ENCODE data around the gene LHX6.
A peak's percentile ranks its signal among the peaks of the same experiment; 100 is the strongest.

Gene LHX6

GRCh38 chr9:122225312-122226141, 3.2 kb downstream of the LHX6 start:
- Mint-ChIP-seq H3K4me3 (no peak overlapping the region), H3K9me3 (no peaks in the 10 kb centered on the region), H3K36me3 (ENCODE audit: low read depth) (no peaks in the 10 kb centered on the region), H3K27me3 (peaks cover 61% of the 10 kb centered on the region), H3K4me1 (peaks cover 6% of the 10 kb centered on the region), H3K27ac (no peak overlapping the region)
- DNase-seq (no peak), ATAC-seq (no peak)

GRCh38 chr9:122223435-122223834, 5.3 kb downstream of the LHX6 start:
- Mint-ChIP-seq H3K27ac (no peak overlapping the region), H3K9me3 (no peaks in the 10 kb centered on the region), H3K27me3 (peaks cover 82% of the 10 kb centered on the region), H3K4me1 (peaks cover 20% of the 10 kb centered on the region), H3K36me3 (ENCODE audit: low read depth) (no peaks in the 10 kb centered on the region), H3K4me3 (no peak overlapping the region)
- ATAC-seq: no peak
- DNase-seq: no peak

GRCh38 chr9:122222791-122223190, 6.0 kb downstream of the LHX6 start:
- H3K9me3 Mint-ChIP-seq: no peaks in the 10 kb centered on the region
- ATAC-seq: no peak
- H3K27ac Mint-ChIP-seq: no peak overlapping the region
- no peak overlapping the region for H3K4me3 Mint-ChIP-seq
- peaks cover 85% of the 10 kb centered on the region for H3K27me3 Mint-ChIP-seq
- peaks cover 26% of the 10 kb centered on the region for H3K4me1 Mint-ChIP-seq
- no peak for DNase-seq
- no peaks in the 10 kb centered on the region for H3K36me3 Mint-ChIP-seq (ENCODE audit: low read depth)

- H3K4me3 Mint-ChIP-seq: no peak overlapping the region
Measured at GRCh38 chr9:122221183-122221811, 7.5 kb downstream of the LHX6 start.

GRCh38 chr9:122220673-122221182, 8.0 kb downstream of the LHX6 start:
- H3K9me3 Mint-ChIP-seq: no peaks in the 10 kb centered on the region
- H3K27ac Mint-ChIP-seq: no peak overlapping the region
- H3K4me1 Mint-ChIP-seq: peaks cover 20% of the 10 kb centered on the region
- ATAC-seq: no peak
- H3K27me3 Mint-ChIP-seq: peaks cover 84% of the 10 kb centered on the region
- no peaks in the 10 kb centered on the region for H3K36me3 Mint-ChIP-seq (ENCODE audit: low read depth)
- no peak for DNase-seq
- H3K4me3 Mint-ChIP-seq: no peak overlapping the region

More at GRCh38 chr9:122221183-122221811, 7.5 kb downstream of the LHX6 start:
- Mint-ChIP-seq H3K27ac (no peak overlapping the region), H3K27me3 (peaks cover 85% of the 10 kb centered on the region), H3K36me3 (ENCODE audit: low read depth) (no peaks in the 10 kb centered on the region), H3K4me1 (peaks cover 22% of the 10 kb centered on the region), H3K9me3 (no peaks in the 10 kb centered on the region)
- no peak for ATAC-seq
- DNase-seq: no peak

- no peak for DNase-seq
- H3K36me3 Mint-ChIP-seq (ENCODE audit: low read depth): no peaks in the 10 kb centered on the region
- H3K27ac Mint-ChIP-seq: no peak overlapping the region
- H3K9me3 Mint-ChIP-seq: no peaks in the 10 kb centered on the region
- no peak for ATAC-seq
- peaks cover 20% of the 10 kb centered on the region for H3K4me1 Mint-ChIP-seq
- peak overlapping the region; percentile 54 for H3K4me3 Mint-ChIP-seq
- peaks cover 88% of the 10 kb centered on the region for H3K27me3 Mint-ChIP-seq
Measured at GRCh38 chr9:122219856-122220672, 8.7 kb downstream of the LHX6 start.

GRCh38 chr9:122218935-122219855, 9.6 kb downstream of the LHX6 start:
- peaks cover 22% of the 10 kb centered on the region for H3K4me1 Mint-ChIP-seq
- peak overlapping the region; percentile 54 for H3K4me3 Mint-ChIP-seq
- DNase-seq: peak; percentile 10
- H3K36me3 Mint-ChIP-seq (ENCODE audit: low read depth): no peaks in the 10 kb centered on the region
- peaks cover 89% of the 10 kb centered on the region for H3K27me3 Mint-ChIP-seq
- H3K27ac Mint-ChIP-seq: no peak overlapping the region
- ATAC-seq: no peak
- no peaks in the 10 kb centered on the region for H3K9me3 Mint-ChIP-seq

GRCh38 chr9:122218071-122218934, 10.5 kb downstream of the LHX6 start:
- no peak overlapping the region for H3K27ac Mint-ChIP-seq

GRCh38 chr9:122217640-122218039, 11.1 kb downstream of the LHX6 start:
- ATAC-seq (no peak), DNase-seq (no peak)
- Mint-ChIP-seq H3K27ac (no peak overlapping the region), H3K4me1 (peaks cover 28% of the 10 kb centered on the region), H3K27me3 (peaks cover 86% of the 10 kb centered on the region), H3K4me3 (no peak overlapping the region), H3K9me3 (no peaks in the 10 kb centered on the region), H3K36me3 (ENCODE audit: low read depth) (no peaks in the 10 kb centered on the region)

More at GRCh38 chr9:122218071-122218934, 10.5 kb downstream of the LHX6 start:
- no peak overlapping the region for H3K4me3 Mint-ChIP-seq
- no peaks in the 10 kb centered on the region for H3K9me3 Mint-ChIP-seq
- DNase-seq (no peak), ATAC-seq (no peak)
- H3K4me1 Mint-ChIP-seq: peaks cover 24% of the 10 kb centered on the region
- no peaks in the 10 kb centered on the region for H3K36me3 Mint-ChIP-seq (ENCODE audit: low read depth)
- H3K27me3 Mint-ChIP-seq: peaks cover 86% of the 10 kb centered on the region

- no peak for ATAC-seq
- Mint-ChIP-seq H3K27me3 (peaks cover 84% of the 10 kb centered on the region), H3K9me3 (no peaks in the 10 kb centered on the region), H3K27ac (no peak overlapping the region), H3K36me3 (ENCODE audit: low read depth) (no peaks in the 10 kb centered on the region), H3K4me3 (no peak overlapping the region), H3K4me1 (peaks cover 28% of the 10 kb centered on the region)
- DNase-seq: no peak
Measured at GRCh38 chr9:122216798-122217418, 11.8 kb downstream of the LHX6 start.

- H3K4me3 Mint-ChIP-seq: no peak overlapping the region
- no peak for DNase-seq
- H3K36me3 Mint-ChIP-seq (ENCODE audit: low read depth): no peaks in the 10 kb centered on the region
- H3K27ac Mint-ChIP-seq: no peak overlapping the region
- H3K9me3 Mint-ChIP-seq: no peaks in the 10 kb centered on the region
- H3K4me1 Mint-ChIP-seq: peaks cover 28% of the 10 kb centered on the region
- H3K27me3 Mint-ChIP-seq: peaks cover 84% of the 10 kb centered on the region
- ATAC-seq: no peak
Measured at GRCh38 chr9:122216138-122216797, 12.5 kb downstream of the LHX6 start.

GRCh38 chr9:122215663-122216062, 13.1 kb downstream of the LHX6 start:
- Mint-ChIP-seq H3K27me3 (peaks cover 80% of the 10 kb centered on the region), H3K36me3 (ENCODE audit: low read depth) (no peaks in the 10 kb centered on the region), H3K4me3 (no peak overlapping the region), H3K4me1 (peaks cover 28% of the 10 kb centered on the region), H3K27ac (no peak overlapping the region), H3K9me3 (no peaks in the 10 kb centered on the region)
- DNase-seq: no peak
- no peak for ATAC-seq

Measured in activated naive CD8-positive, alpha-beta T cell treated with anti-CD3 and anti-CD28 coated beads, Interleukin-2, amount 50 U/mL, for 24 hours (primary cell).